Keratinocyte (primary cell): ENCODE results near the gene EPSTI1. TPM values are rescaled to one million over a fixed set of nuclear protein-coding genes. Genes with fewer than 3 reads are reported as not detected.

Experiments used
- DNase-seq: peaks from one replicate; pipeline ENCODE4 v3.0.0-alpha.2; 2011; ENCODE audit warnings: low read depth, missing footprints, low spot score
- FAIRE-seq: peaks from 2 replicates; lab custom pipeline; 2011; peaks lifted over from hg19 to GRCh38; lab: Jason Lieb, UNC
- H2AFZ ChIP-seq: 2 replicates; pipeline ENCODE4 v1.6.0; 2012; ENCODE audit warnings: low read length, control low read depth, inconsistent platforms; ENCODE audit not compliant: control insufficient read depth
- H3K27ac ChIP-seq: 2 replicates; pipeline ENCODE4 v1.5.1; 2011; ENCODE audit warnings: low read length; ENCODE audit not compliant: control insufficient read depth, insufficient read depth
- H3K27me3 ChIP-seq: 3 replicates; pipeline ENCODE4 v1.6.0; 2011; ENCODE audit warnings: low read length; ENCODE audit not compliant: control insufficient read depth, insufficient read depth; ENCODE audit errors: extremely low read depth
- H3K36me3 ChIP-seq, 2 experiments: 2 replicates in 1 of 2; 3 replicates in 1 of 2; pipeline ENCODE4 v1.5.1; 2011; ENCODE audit warnings: low read length in 2 of 2, mild to moderate bottlenecking in 1 of 2; ENCODE audit not compliant: control insufficient read depth in 2 of 2, insufficient read depth in 2 of 2; ENCODE audit errors: extremely low read depth in 1 of 2
- H3K4me1 ChIP-seq: 3 replicates; pipeline ENCODE4 v1.5.1; 2011; ENCODE audit warnings: low read length; ENCODE audit not compliant: control insufficient read depth, insufficient read depth; ENCODE audit errors: extremely low read depth
- H3K4me2 ChIP-seq: 3 replicates; pipeline ENCODE4 v1.6.0; 2011; ENCODE audit warnings: low read depth, low read length; ENCODE audit not compliant: control insufficient read depth, insufficient read depth; ENCODE audit errors: extremely low read depth
- H3K4me3 ChIP-seq, 3 experiments: fragments of 200-600 bp in 1 of 3; sonication (generic) in 1 of 3; 2 replicates in 2 of 3; 3 replicates in 1 of 3; pipeline ENCODE4 v1.5.1; 2011 to 2016; ENCODE audit warnings: low read length in 3 of 3, mild to moderate bottlenecking in 3 of 3, control low read depth in 2 of 3, inconsistent platforms in 1 of 3, low read depth in 1 of 3, mixed read lengths in 1 of 3, mixed run types in 1 of 3, moderate library complexity in 1 of 3; ENCODE audit not compliant: control insufficient read depth in 2 of 3, insufficient read depth in 2 of 3; ENCODE audit errors: extremely low read depth in 1 of 3
- H3K79me2 ChIP-seq: 2 replicates; pipeline ENCODE4 v1.6.0; 2012; ENCODE audit warnings: low read length; ENCODE audit not compliant: control insufficient read depth, insufficient read depth
- H3K9ac ChIP-seq: 3 replicates; pipeline ENCODE4 v1.6.0; 2011; ENCODE audit warnings: low read length; ENCODE audit not compliant: control insufficient read depth, insufficient read depth; ENCODE audit errors: extremely low read depth
- H3K9me1 ChIP-seq: 3 replicates; pipeline ENCODE4 v1.6.0; 2011; ENCODE audit warnings: low read length; ENCODE audit not compliant: control insufficient read depth, insufficient read depth; ENCODE audit errors: extremely low read depth
- H3K9me3 ChIP-seq: 2 replicates; pipeline ENCODE4 v1.5.1; 2012; ENCODE audit warnings: low read depth, low read length; ENCODE audit not compliant: control insufficient read depth
- H4K20me1 ChIP-seq: 3 replicates; pipeline ENCODE4 v1.6.0; 2011; ENCODE audit warnings: low read length; ENCODE audit not compliant: control insufficient read depth, insufficient read depth; ENCODE audit errors: extremely low read depth
- CTCF ChIP-seq, 3 experiments: IDR thresholded peaks in 1 of 3; conservative IDR thresholded peaks in 1 of 3; optimal IDR thresholded peaks in 1 of 3; 2 replicates in 2 of 3; 3 replicates in 1 of 3; pipeline versions ENCODE3 to v1.5.1; 2011; ENCODE audit warnings: low read length in 3 of 3, mild to moderate bottlenecking in 3 of 3, moderate library complexity in 2 of 3, control low read depth in 1 of 3, inconsistent platforms in 1 of 3; ENCODE audit not compliant: insufficient read depth in 2 of 3; ENCODE audit errors: extremely low read depth in 1 of 3
- EZH2 ChIP-seq: IDR thresholded peaks from one replicate; pipeline ENCODE4 v1.6.1; 2012; ENCODE audit warnings: inconsistent platforms, mild to moderate bottlenecking, low read length, moderate library complexity
- dilution Hi-C: fragments of 300-500 bp; cut with MboI; formaldehyde crosslinking; loops from one replicate; pipeline ENCODE4 v1.7.0; 2020; ENCODE audit warnings: low sequenced_read_pairs; ENCODE audit not compliant: extremely low pct_ligation_motif_present
- polyA plus RNA-seq, 5 experiments: library from polyadenylated mRNA; depleted of rRNA in 3 of 5; stranded (reverse) in 3 of 5; stranded (forward) in 1 of 5; unstranded in 1 of 5; fragments of >200 nt; gene quantifications; 1 replicate in 1 of 5; 2 replicates in 3 of 5; 3 replicates in 1 of 5; pipeline versions ENCODE4 v1.2.1 to v1.2.3, GENCODE V29; 2011 to 2012; ENCODE audit warnings: missing spikeins in 2 of 5, low read depth in 1 of 5, low replicate concordance in 1 of 5

Gene EPSTI1
- polyA plus RNA-seq, 1 donor (not counting 4 experiments of a cell fraction or from before 2014, with no cell fraction given): 13.0 TPM

GRCh38 chr13:42906257-42906656, 85.8 kb downstream of the EPSTI1 start:
- no peak for DNase-seq
- Histone ChIP-seq H3K79me2 (no peaks in the 10 kb centered on the region), H3K9me1 (no peaks in the 10 kb centered on the region), H3K9me3 (no peaks in the 10 kb centered on the region), H3K4me3 (no peak overlapping the region), H3K4me1 (no peaks in the 10 kb centered on the region), H3K4me2 (no peak overlapping the region), H3K27me3 (no peaks in the 10 kb centered on the region), H3K9ac (no peak overlapping the region), H4K20me1 (no peaks in the 10 kb centered on the region), H3K27ac (no peak overlapping the region), H2AFZ (no peak overlapping the region), H3K36me3 (no peaks in the 10 kb centered on the region)
- TF ChIP-seq CTCF (optimal IDR thresholded peaks at IDR 0.05 in 1 of 3, IDR thresholded peaks at IDR 0.05 in 1 of 3, conservative IDR thresholded peaks at IDR 0.05 in 1 of 3; ENCODE audit: extremely low read depth in 1 of 3, insufficient read depth in 2 of 3, low read length in 3 of 3) (no peak), EZH2 (no peak)
- dilution Hi-C loops: no loop called here
- FAIRE-seq: no peak

GRCh38 chr13:42905579-42905978, 86.5 kb downstream of the EPSTI1 start:
- Histone ChIP-seq H3K4me1 (no peaks in the 10 kb centered on the region), H3K4me3 (no peak overlapping the region), H3K27me3 (no peaks in the 10 kb centered on the region), H2AFZ (no peak overlapping the region), H3K9me3 (no peaks in the 10 kb centered on the region), H3K79me2 (no peaks in the 10 kb centered on the region), H3K9me1 (no peaks in the 10 kb centered on the region), H3K27ac (no peak overlapping the region), H3K9ac (no peak overlapping the region), H3K4me2 (no peak overlapping the region), H4K20me1 (no peaks in the 10 kb centered on the region), H3K36me3 (no peaks in the 10 kb centered on the region)
- no peak for FAIRE-seq
- TF ChIP-seq CTCF (optimal IDR thresholded peaks at IDR 0.05 in 1 of 3, IDR thresholded peaks at IDR 0.05 in 1 of 3, conservative IDR thresholded peaks at IDR 0.05 in 1 of 3; ENCODE audit: extremely low read depth in 1 of 3, insufficient read depth in 2 of 3, low read length in 3 of 3) (no peak), EZH2 (no peak)
- no peak for DNase-seq
- dilution Hi-C loops: no loop called here
